AG09309 (cell line): ENCODE results near the gene NIPBL.

Experiments used
- DNase-seq: peaks from one replicate; pipeline ENCODE4 v3.0.0-alpha.2; 2010; ENCODE audit warnings: low read depth
- H3K4me3 ChIP-seq: 2 replicates; pipeline ENCODE4 v1.5.1; 2011; ENCODE audit warnings: mild to moderate bottlenecking, low read depth, low read length, moderate library complexity; ENCODE audit not compliant: control insufficient read depth
- TF ChIP-seq, protein P1 (sequence below): IDR thresholded peaks from 2 replicates; pipeline ENCODE4 v1.5.1; 2011; ENCODE audit warnings: mild to moderate bottlenecking, low read depth, low read length, inconsistent platforms; ENCODE audit not compliant: insufficient read depth, control insufficient read depth; ENCODE audit errors: missing control alignments

NIPBL gene

DNA sequence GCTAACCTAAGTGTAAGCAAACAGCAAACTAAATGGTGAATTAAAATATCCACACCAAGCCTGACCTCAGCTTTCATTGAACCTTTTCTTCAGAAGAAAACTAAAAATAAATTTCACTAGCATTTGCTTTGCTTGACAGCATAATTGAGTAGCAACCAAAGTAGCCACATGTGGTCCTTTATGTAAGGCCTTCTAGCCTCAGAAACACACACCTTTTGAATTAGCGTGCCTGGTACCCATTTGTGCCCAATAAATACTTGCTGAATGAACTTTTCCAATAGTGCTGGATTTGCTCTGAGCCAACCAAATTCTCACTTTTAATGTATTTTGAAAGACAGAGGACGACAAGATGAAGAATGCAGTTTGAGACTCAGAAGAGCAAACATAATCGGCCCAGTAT, 2.1 kb upstream of the NIPBL start:
- peak overlapping the region; percentile 98 for H3K4me3 ChIP-seq
- TF ChIP-seq, protein P1, sequence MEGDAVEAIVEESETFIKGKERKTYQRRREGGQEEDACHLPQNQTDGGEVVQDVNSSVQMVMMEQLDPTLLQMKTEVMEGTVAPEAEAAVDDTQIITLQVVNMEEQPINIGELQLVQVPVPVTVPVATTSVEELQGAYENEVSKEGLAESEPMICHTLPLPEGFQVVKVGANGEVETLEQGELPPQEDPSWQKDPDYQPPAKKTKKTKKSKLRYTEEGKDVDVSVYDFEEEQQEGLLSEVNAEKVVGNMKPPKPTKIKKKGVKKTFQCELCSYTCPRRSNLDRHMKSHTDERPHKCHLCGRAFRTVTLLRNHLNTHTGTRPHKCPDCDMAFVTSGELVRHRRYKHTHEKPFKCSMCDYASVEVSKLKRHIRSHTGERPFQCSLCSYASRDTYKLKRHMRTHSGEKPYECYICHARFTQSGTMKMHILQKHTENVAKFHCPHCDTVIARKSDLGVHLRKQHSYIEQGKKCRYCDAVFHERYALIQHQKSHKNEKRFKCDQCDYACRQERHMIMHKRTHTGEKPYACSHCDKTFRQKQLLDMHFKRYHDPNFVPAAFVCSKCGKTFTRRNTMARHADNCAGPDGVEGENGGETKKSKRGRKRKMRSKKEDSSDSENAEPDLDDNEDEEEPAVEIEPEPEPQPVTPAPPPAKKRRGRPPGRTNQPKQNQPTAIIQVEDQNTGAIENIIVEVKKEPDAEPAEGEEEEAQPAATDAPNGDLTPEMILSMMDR, result no peak
- no peak for DNase-seq

DNA sequence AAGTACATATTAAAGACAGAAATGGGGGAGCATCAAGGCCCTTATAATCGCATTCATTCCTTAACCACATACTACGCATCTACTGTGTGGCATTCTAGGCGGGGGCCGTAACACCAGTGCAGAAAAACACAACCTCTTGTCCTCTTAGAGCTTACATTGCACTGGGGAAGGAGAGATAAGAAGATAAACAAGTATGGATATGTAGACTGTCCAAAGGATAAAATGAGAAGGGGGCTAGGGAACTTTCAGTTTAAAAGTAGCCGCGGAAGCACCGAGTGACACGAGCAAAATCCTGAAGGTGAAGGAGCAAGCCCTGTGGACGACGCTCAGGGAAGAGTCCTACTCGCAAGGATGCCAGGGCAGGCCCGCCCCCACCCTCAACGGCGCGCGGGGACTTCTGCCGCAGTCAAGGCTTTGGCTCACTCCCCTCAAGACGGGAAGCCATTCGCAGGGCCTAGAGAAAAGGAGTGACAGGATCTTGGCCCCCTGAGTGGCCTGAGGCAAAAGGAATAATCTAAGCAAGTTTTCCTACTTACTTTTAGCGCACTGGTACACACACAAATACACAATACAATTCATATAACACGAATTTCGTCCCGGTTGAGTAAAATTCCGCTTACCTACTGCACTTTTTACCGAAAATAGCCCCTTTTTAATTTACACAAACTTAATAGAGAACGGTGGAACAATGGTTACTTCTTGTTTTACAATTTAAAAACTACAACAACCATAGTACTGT, 1.3 kb upstream of the NIPBL start:
- peak overlapping the region; percentile 98 for H3K4me3 ChIP-seq
- TF ChIP-seq, protein P1, result no peak
- no peak for DNase-seq

DNA sequence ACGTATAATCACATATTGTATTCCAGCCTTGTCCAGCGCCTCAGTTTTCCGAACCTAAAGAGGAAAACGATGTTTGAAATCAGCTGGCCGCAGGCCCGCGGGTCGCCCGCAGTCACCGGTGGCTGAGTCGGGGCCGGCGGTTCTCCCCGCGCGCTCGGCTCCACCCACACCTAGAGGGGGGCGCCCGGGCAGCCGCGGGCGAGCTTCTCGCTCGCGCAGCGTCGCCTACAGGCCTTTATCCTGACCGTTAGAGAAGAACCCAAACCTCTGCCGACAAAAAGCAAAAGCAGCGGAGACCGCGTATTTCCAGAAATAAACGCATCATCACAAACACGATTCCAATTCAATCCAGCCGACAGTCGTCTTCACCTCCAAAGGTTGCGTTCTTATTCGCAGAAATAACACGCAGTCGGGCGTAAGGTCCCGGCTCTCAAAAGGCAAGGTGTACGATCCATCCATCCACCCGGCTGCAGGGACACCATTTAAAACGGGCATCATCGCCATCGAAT, 725 bp upstream of the NIPBL start:
- TF ChIP-seq, protein P1, result peak; percentile 55
- peak overlapping the region; percentile 98 for H3K4me3 ChIP-seq
- no peak for DNase-seq

DNA sequence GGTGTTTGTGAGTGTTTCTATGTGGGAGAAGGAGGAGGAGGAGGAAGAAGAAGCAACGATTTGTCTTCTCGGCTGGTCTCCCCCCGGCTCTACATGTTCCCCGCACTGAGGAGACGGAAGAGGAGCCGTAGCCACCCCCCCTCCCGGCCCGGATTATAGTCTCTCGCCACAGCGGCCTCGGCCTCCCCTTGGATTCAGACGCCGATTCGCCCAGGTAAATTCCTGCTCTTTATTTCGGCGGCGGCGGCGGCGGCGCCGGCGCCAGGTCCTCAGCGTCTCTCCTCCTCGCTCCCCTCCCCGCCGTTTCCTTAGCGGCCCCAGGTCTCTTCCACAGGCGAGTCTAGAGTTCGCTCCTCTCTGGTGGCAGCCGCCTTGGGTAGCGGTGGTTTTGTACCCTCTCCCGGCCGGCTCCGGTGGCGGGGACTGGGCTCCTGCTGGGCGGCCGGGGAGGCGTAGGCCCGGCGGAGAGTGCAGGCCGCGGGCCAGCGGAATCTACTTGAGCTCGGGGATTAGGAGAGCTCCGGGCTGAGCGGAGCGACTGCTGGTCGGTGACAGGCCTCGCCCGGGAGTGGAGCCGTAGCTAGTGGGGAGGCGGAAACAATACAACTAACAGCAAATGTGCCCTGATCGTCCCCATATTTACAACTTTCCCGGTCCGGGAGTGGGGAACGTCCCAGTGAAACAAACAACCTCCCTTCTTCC, 547 bp downstream of the NIPBL start:
- DNase-seq, result no peak
- TF ChIP-seq, protein P1, result no peak
- peak overlapping the region; percentile 98 for H3K4me3 ChIP-seq

DNA sequence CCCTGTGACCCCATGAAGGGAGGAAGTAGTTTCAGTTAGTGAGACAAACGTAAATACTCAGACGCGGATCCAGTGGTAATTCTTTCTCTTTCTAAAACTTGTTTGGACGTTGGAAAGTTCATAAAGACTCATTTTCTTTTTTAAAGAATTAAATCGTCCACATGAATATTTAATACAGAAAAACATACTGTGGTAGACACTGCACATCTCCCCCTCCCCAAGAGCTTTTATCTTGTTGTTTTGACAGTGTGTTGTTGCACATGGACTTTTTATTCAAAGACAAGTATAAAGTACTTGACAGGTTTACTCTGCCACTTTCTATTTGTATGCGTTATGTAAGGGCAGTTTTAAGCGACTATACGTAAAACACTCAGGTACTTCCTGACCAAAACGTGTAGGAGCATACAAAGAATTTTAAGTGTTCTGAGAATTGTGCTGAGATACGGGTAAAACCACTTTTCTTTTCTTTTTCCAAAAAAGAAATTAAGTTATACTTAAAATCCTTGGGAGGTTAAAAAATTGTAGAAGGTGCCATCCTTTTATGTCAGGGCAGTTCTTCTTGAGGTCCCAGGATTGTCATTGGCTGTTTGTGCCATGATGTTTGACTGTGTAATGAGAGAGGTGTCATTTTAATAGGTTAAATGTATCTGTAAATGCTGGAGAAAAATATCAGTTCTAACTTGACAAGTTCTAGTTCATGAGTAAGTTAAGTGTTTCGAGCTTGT, 1.3 kb downstream of the NIPBL start:
- no peak for DNase-seq
- TF ChIP-seq, protein P1, result no peak
- H3K4me3 ChIP-seq, result peak overlapping the region; percentile 98

DNA sequence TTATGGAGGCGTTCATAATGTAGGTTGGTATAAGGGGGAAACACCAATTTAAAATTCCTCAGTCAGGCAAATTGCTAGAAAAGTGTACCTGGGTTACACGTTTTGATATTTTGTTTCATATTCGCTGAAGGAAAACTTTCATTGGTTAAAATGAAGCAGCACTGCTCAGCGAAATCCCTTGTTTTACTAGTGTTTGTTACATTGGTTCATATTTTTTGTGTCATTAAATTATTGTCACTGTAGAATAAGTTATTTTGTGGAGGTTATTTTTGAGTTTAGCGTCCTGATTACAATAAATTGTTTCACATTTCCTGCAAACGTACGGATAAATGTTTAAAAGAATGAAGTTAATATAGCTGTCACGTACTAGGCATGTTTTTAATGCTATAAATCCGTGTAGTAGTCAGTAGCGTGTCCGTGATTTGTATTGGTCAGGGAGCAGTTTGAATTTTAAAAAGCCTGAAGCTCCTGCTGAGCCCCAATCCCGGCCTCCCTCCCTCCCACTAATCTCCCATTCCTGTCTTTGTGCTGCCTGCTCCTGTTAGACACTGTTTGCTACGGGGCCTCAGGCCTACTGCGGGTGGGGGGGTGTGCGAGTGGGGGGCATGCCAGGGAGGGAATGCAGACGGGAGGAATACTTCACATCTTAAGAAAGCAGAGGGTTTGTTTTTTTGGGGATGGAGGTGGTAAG, 2.0 kb downstream of the NIPBL start:
- no peak for DNase-seq
- TF ChIP-seq, protein P1, result no peak
- peak overlapping the region; percentile 98 for H3K4me3 ChIP-seq
